Neuron (in vitro differentiated cells): Measurements from ENCODE around the gene CHRNB4.
A peak's percentile ranks its signal among the peaks of the same experiment; 100 is the strongest.

Source experiments
- H2AFZ ChIP-seq: one replicate; pipeline ENCODE4 v1.6.1; 2013; ENCODE audit warnings: low read depth, mild to moderate bottlenecking, inconsistent platforms, low read length, moderate library complexity
- H3K27me3 ChIP-seq: one replicate; pipeline ENCODE4 v1.6.1; 2013; ENCODE audit warnings: low read length; ENCODE audit not compliant: insufficient read depth
- H3K36me3 ChIP-seq: one replicate; pipeline ENCODE4 v1.6.1; 2013; ENCODE audit warnings: low read length; ENCODE audit not compliant: insufficient read depth
- H3K4me1 ChIP-seq: one replicate; pipeline ENCODE4 v1.6.1; 2013; ENCODE audit warnings: low read length; ENCODE audit not compliant: insufficient read depth
- H3K4me3 ChIP-seq: 2 replicates; pipeline ENCODE4 v1.5.1; 2013; ENCODE audit warnings: mild to moderate bottlenecking, low read length, moderate library complexity
- H3K9me3 ChIP-seq: one replicate; pipeline ENCODE4 v1.6.1; 2013; ENCODE audit warnings: low read length

CHRNB4 gene

GRCh38 chr15:78676424-78677110, 35.6 kb upstream of the CHRNB4 start:
- no peaks in the 10 kb centered on the region for H3K9me3 ChIP-seq
- peaks cover 19% of the 10 kb centered on the region for H3K4me1 ChIP-seq
- H3K4me3 ChIP-seq = no peak overlapping the region
- H3K36me3 ChIP-seq = no peaks in the 10 kb centered on the region
- H2AFZ ChIP-seq = no peak overlapping the region
- peaks cover 4% of the 10 kb centered on the region for H3K27me3 ChIP-seq

GRCh38 chr15:78675617-78676360, 34.8 kb upstream of the CHRNB4 start:
- no peaks in the 10 kb centered on the region for H3K9me3 ChIP-seq
- H3K4me1 ChIP-seq = peaks cover 17% of the 10 kb centered on the region
- peaks cover 4% of the 10 kb centered on the region for H3K27me3 ChIP-seq
- H3K4me3 ChIP-seq = no peak overlapping the region
- no peak overlapping the region for H2AFZ ChIP-seq
- H3K36me3 ChIP-seq = no peaks in the 10 kb centered on the region

- H3K4me1 ChIP-seq = peaks cover 17% of the 10 kb centered on the region
- no peaks in the 10 kb centered on the region for H3K9me3 ChIP-seq
- H3K27me3 ChIP-seq = peaks cover 4% of the 10 kb centered on the region
- no peak overlapping the region for H3K4me3 ChIP-seq
- no peaks in the 10 kb centered on the region for H3K36me3 ChIP-seq
- H2AFZ ChIP-seq = no peak overlapping the region
Observed at GRCh38 chr15:78675206-78675605, 34.2 kb upstream of the CHRNB4 start.

- H3K4me3 ChIP-seq = no peak overlapping the region
Observed at GRCh38 chr15:78673917-78674444, 33.0 kb upstream of the CHRNB4 start.

GRCh38 chr15:78673476-78673875, 32.5 kb upstream of the CHRNB4 start:
- H3K4me1 ChIP-seq = peaks cover 17% of the 10 kb centered on the region
- no peak overlapping the region for H3K4me3 ChIP-seq
- H3K36me3 ChIP-seq = no peaks in the 10 kb centered on the region
- peak overlapping the region; percentile 70 for H2AFZ ChIP-seq
- H3K27me3 ChIP-seq = peaks cover 4% of the 10 kb centered on the region
- no peaks in the 10 kb centered on the region for H3K9me3 ChIP-seq

More at GRCh38 chr15:78673917-78674444, 33.0 kb upstream of the CHRNB4 start:
- Histone ChIP-seq H3K36me3 (no peaks in the 10 kb centered on the region), H3K4me1 (peaks cover 17% of the 10 kb centered on the region), H2AFZ (no peak overlapping the region), H3K9me3 (no peaks in the 10 kb centered on the region), H3K27me3 (peaks cover 4% of the 10 kb centered on the region)

GRCh38 chr15:78672285-78673014, 31.4 kb upstream of the CHRNB4 start:
- H3K4me1 ChIP-seq = peaks cover 17% of the 10 kb centered on the region
- no peaks in the 10 kb centered on the region for H3K9me3 ChIP-seq
- H3K27me3 ChIP-seq = peaks cover 10% of the 10 kb centered on the region
- H3K36me3 ChIP-seq = no peaks in the 10 kb centered on the region
- H3K4me3 ChIP-seq = no peak overlapping the region
- H2AFZ ChIP-seq = peak overlapping the region; percentile 70

- no peak overlapping the region for H3K4me3 ChIP-seq
- H3K9me3 ChIP-seq = no peaks in the 10 kb centered on the region
- H3K27me3 ChIP-seq = peaks cover 10% of the 10 kb centered on the region
- no peaks in the 10 kb centered on the region for H3K36me3 ChIP-seq
- peaks cover 17% of the 10 kb centered on the region for H3K4me1 ChIP-seq
- H2AFZ ChIP-seq = no peak overlapping the region
Observed at GRCh38 chr15:78671626-78672211, 30.7 kb upstream of the CHRNB4 start.

- H3K9me3 ChIP-seq = no peaks in the 10 kb centered on the region
Observed at GRCh38 chr15:78668987-78669386, 28.0 kb upstream of the CHRNB4 start.

GRCh38 chr15:78667578-78668236, 26.7 kb upstream of the CHRNB4 start:
- Histone ChIP-seq H3K4me1 (peaks cover 9% of the 10 kb centered on the region), H3K27me3 (peaks cover 6% of the 10 kb centered on the region), H3K4me3 (no peak overlapping the region), H3K9me3 (no peaks in the 10 kb centered on the region), H2AFZ (no peak overlapping the region), H3K36me3 (no peaks in the 10 kb centered on the region)

More at GRCh38 chr15:78668987-78669386, 28.0 kb upstream of the CHRNB4 start:
- Histone ChIP-seq H3K4me3 (no peak overlapping the region), H2AFZ (no peak overlapping the region), H3K4me1 (peaks cover 17% of the 10 kb centered on the region), H3K27me3 (peaks cover 6% of the 10 kb centered on the region), H3K36me3 (no peaks in the 10 kb centered on the region)

GRCh38 chr15:78666010-78666409, 25.0 kb upstream of the CHRNB4 start:
- Histone ChIP-seq H3K4me3 (no peak overlapping the region), H3K4me1 (no peaks in the 10 kb centered on the region), H3K9me3 (no peaks in the 10 kb centered on the region), H3K27me3 (peaks cover 6% of the 10 kb centered on the region), H3K36me3 (no peaks in the 10 kb centered on the region), H2AFZ (no peak overlapping the region)

- Histone ChIP-seq H3K4me1 (no peaks in the 10 kb centered on the region), H3K36me3 (no peaks in the 10 kb centered on the region), H3K4me3 (no peak overlapping the region), H3K9me3 (no peaks in the 10 kb centered on the region), H2AFZ (no peak overlapping the region), H3K27me3 (peaks cover 6% of the 10 kb centered on the region)
Observed at GRCh38 chr15:78663703-78664102, 22.7 kb upstream of the CHRNB4 start.

GRCh38 chr15:78662028-78662427, 21.0 kb upstream of the CHRNB4 start:
- Histone ChIP-seq H3K4me3 (no peak overlapping the region), H3K9me3 (no peaks in the 10 kb centered on the region), H3K4me1 (no peaks in the 10 kb centered on the region), H2AFZ (no peak overlapping the region), H3K27me3 (no peaks in the 10 kb centered on the region), H3K36me3 (no peaks in the 10 kb centered on the region)
